GM19193 (cell line): ENCODE data around the gene KRT79.

ENCODE experiments used
- POLR2A ChIP-seq: IDR thresholded peaks from 4 replicates; pipeline ENCODE4 v1.6.1; 2011; ENCODE audit not compliant: insufficient read depth, insufficient read length; ENCODE audit errors: extremely low read depth

KRT79 gene

GRCh38 chr12:52845946-52846345 is 11.8 kb upstream of the KRT79 start:
- no peak for TF ChIP-seq POLR2A

GRCh38 chr12:52844386-52844785 is 10.3 kb upstream of the KRT79 start:
- TF ChIP-seq POLR2A, result no peak

- TF ChIP-seq POLR2A, result no peak
Observed at GRCh38 chr12:52839436-52840105, 5.5 kb upstream of the KRT79 start.

GRCh38 chr12:52838609-52839435 is 4.7 kb upstream of the KRT79 start:
- no peak for TF ChIP-seq POLR2A

GRCh38 chr12:52837781-52838608 is 3.9 kb upstream of the KRT79 start:
- no peak for TF ChIP-seq POLR2A

GRCh38 chr12:52837413-52837741 is 3.3 kb upstream of the KRT79 start:
- TF ChIP-seq POLR2A, result no peak

- no peak for TF ChIP-seq POLR2A
Observed at GRCh38 chr12:52836491-52837412, 2.6 kb upstream of the KRT79 start.

GRCh38 chr12:52836042-52836466 is 1.9 kb upstream of the KRT79 start:
- TF ChIP-seq POLR2A, result no peak

- TF ChIP-seq POLR2A, result no peak
Observed at GRCh38 chr12:52835271-52836041, 1.3 kb upstream of the KRT79 start.

- no peak for TF ChIP-seq POLR2A
Observed at GRCh38 chr12:52834727-52835001, 553 bp upstream of the KRT79 start.

GRCh38 chr12:52832985-52833905 is 866 bp downstream of the KRT79 start:
- TF ChIP-seq POLR2A, result no peak

GRCh38 chr12:52832451-52832850 is 1.7 kb downstream of the KRT79 start:
- no peak for TF ChIP-seq POLR2A

GRCh38 chr12:52831251-52831650 is 2.9 kb downstream of the KRT79 start:
- TF ChIP-seq POLR2A, result no peak
